ENCODE data around the gene WDR19.

DNA sequence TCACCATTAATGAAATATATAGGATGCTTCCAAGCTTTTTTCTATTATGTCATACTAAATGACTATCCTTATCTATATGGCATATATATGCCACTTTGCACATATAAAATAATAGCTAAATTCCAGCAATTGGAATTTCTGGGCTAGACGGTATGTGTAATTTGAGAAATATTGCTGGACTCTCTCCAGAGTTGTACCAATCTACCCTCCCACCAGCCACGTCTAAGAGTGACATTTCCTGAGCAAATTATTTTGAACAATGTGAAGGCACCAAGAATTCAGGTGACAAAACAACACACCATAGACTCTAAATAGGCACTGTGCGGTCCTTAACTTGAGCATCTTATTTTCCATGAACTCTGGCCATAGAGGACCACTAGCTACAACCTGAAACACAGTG lies 121.5 kb downstream of the WDR19 start:
- TF ChIP-seq, protein P1, sequence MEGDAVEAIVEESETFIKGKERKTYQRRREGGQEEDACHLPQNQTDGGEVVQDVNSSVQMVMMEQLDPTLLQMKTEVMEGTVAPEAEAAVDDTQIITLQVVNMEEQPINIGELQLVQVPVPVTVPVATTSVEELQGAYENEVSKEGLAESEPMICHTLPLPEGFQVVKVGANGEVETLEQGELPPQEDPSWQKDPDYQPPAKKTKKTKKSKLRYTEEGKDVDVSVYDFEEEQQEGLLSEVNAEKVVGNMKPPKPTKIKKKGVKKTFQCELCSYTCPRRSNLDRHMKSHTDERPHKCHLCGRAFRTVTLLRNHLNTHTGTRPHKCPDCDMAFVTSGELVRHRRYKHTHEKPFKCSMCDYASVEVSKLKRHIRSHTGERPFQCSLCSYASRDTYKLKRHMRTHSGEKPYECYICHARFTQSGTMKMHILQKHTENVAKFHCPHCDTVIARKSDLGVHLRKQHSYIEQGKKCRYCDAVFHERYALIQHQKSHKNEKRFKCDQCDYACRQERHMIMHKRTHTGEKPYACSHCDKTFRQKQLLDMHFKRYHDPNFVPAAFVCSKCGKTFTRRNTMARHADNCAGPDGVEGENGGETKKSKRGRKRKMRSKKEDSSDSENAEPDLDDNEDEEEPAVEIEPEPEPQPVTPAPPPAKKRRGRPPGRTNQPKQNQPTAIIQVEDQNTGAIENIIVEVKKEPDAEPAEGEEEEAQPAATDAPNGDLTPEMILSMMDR (IDR thresholded peaks at IDR 0.05): no peak
- TF ChIP-seq ZFX (IDR thresholded peaks at IDR 0.05; ENCODE audit: borderline replicate concordance): no peak

Data from 22Rv1 (cell line).